ENCODE results near the gene HPN. TPM values are rescaled to one million over a fixed set of nuclear protein-coding genes. Genes with fewer than 3 reads are reported as not detected.

HPN gene
- total and polyA plus RNA-seq, 2 of the 13 experiments (the other 11 are each of a cell fraction or from before 2014, with no cell fraction given) = 46.7 to 261 TPM

- TF ChIP-seq ARID4A (CRISPR knock-in tag; IDR thresholded peaks at IDR 0.05; ENCODE audit: borderline replicate concordance) = no peak; the same call in 1 of the 2 replicates
- no peak for TF ChIP-seq ZNF83 (CRISPR knock-in tag; IDR thresholded peaks at IDR 0.05; ENCODE audit: borderline replicate concordance)
- TF ChIP-seq ZMYM4 (CRISPR knock-in tag; IDR thresholded peaks at IDR 0.05) = 0 out of 2 replicates have a peak, but pooled peaks have one; percentile 36
- TF ChIP-seq ZNF317 (CRISPR knock-in tag; IDR thresholded peaks at IDR 0.05) = 0 out of 2 replicates have a peak, but pooled peaks have one; percentile 25
- TF ChIP-seq FIP1L1 (IDR thresholded peaks at IDR 0.05; ENCODE audit: borderline replicate concordance, insufficient read depth, low read depth, low read length) = no peak
- no peak for TF ChIP-seq ZNF704 (CRISPR knock-in tag; IDR thresholded peaks at IDR 0.05; ENCODE audit: borderline replicate concordance)
- TF ChIP-seq GABPB1 (CRISPR knock-in tag; IDR thresholded peaks at IDR 0.05) = peak; percentile 24; the same call in 1 of the 2 replicates
- no peak for TF ChIP-seq TBX3 (IDR thresholded peaks at IDR 0.05; ENCODE audit: borderline replicate concordance)
- TF ChIP-seq AGO2 (optimal IDR thresholded peaks at IDR 0.05; ENCODE audit: low read depth, low read length) = peak; percentile 93
- 0 out of 2 replicates have a peak, but pooled peaks have one; percentile 26 for TF ChIP-seq KDM5B (CRISPR knock-in tag; IDR thresholded peaks at IDR 0.05; ENCODE audit: borderline replicate concordance)
- TF ChIP-seq ZMYM3 (CRISPR knock-in tag; IDR thresholded peaks at IDR 0.05) = no peak
- TF ChIP-seq FOSL2 (CRISPR knock-in tag; IDR thresholded peaks at IDR 0.05) = peak; percentile 8; the same call in 1 of the 2 replicates
- TF ChIP-seq CHD4 (IDR thresholded peaks at IDR 0.05; ENCODE audit: borderline replicate concordance, low read length) = no peak
- peak; percentile 50; the same call in 1 of the 2 replicates for TF ChIP-seq HNF1B (CRISPR knock-in tag; IDR thresholded peaks at IDR 0.05)
- no peak for TF ChIP-seq NONO (IDR thresholded peaks at IDR 0.05)
- 0 out of 2 replicates have a peak, but pooled peaks have one; percentile 34 for TF ChIP-seq NONO (CRISPR knock-in tag; conservative IDR thresholded peaks at IDR 0.05)
- no peak for TF ChIP-seq PRDM10 (CRISPR knock-in tag; IDR thresholded peaks at IDR 0.05; ENCODE audit: low read depth)
These were observed 28.3 kb upstream of the HPN start (continued) for GRCh38 chr19:35013041-35013819.
